Activated naive CD8-positive, alpha-beta T cell (primary cell): ENCODE results near the gene TLR2.

Source experiments
- H3K27ac Mint-ChIP-seq: one replicate; pipeline ENCODE4 v1.8.0; 2021; ENCODE audit warnings: mixed read lengths
- H3K27me3 Mint-ChIP-seq: one replicate; pipeline ENCODE4 v1.8.0; 2021; ENCODE audit warnings: mixed read lengths
- H3K36me3 Mint-ChIP-seq: one replicate; pipeline ENCODE4 v1.8.0; 2021; ENCODE audit warnings: mixed read lengths
- H3K4me1 Mint-ChIP-seq: one replicate; pipeline ENCODE4 v1.8.0; 2021; ENCODE audit warnings: low read depth, mixed read lengths
- H3K4me3 Mint-ChIP-seq: one replicate; pipeline ENCODE4 v1.8.0; 2021; ENCODE audit warnings: mild to moderate bottlenecking, mixed read lengths
- H3K9me3 Mint-ChIP-seq: one replicate; pipeline ENCODE4 v1.8.0; 2021; ENCODE audit warnings: low read depth, mixed read lengths

Gene TLR2

GRCh38 chr4:153735906-153736461 is 51.9 kb downstream of the TLR2 start:
- Mint-ChIP-seq H3K27me3 (peaks cover 2% of the 10 kb centered on the region), H3K36me3 (peaks cover 5% of the 10 kb centered on the region), H3K9me3 (no peaks in the 10 kb centered on the region), H3K4me1 (no peaks in the 10 kb centered on the region), H3K4me3 (no peak overlapping the region), H3K27ac (no peak overlapping the region)

- Mint-ChIP-seq H3K36me3 (peaks cover 5% of the 10 kb centered on the region), H3K27me3 (peaks cover 2% of the 10 kb centered on the region), H3K4me1 (no peaks in the 10 kb centered on the region), H3K9me3 (no peaks in the 10 kb centered on the region), H3K4me3 (no peak overlapping the region), H3K27ac (no peak overlapping the region)
These were observed 57.5 kb downstream of the TLR2 start for GRCh38 chr4:153741541-153741940.

GRCh38 chr4:153745651-153746050 is 61.6 kb downstream of the TLR2 start:
- Mint-ChIP-seq H3K9me3 (no peaks in the 10 kb centered on the region), H3K36me3 (no peaks in the 10 kb centered on the region), H3K4me3 (no peak overlapping the region), H3K27me3 (peaks cover under 1% of the 10 kb centered on the region), H3K27ac (no peak overlapping the region), H3K4me1 (no peaks in the 10 kb centered on the region)

- no peaks in the 10 kb centered on the region for H3K27me3 Mint-ChIP-seq
- H3K36me3 Mint-ChIP-seq = no peaks in the 10 kb centered on the region
- no peaks in the 10 kb centered on the region for H3K9me3 Mint-ChIP-seq
- H3K4me1 Mint-ChIP-seq = no peaks in the 10 kb centered on the region
- H3K4me3 Mint-ChIP-seq = no peak overlapping the region
- H3K27ac Mint-ChIP-seq = no peak overlapping the region
These were observed 63.4 kb downstream of the TLR2 start for GRCh38 chr4:153747406-153747955.

- H3K27me3 Mint-ChIP-seq = no peaks in the 10 kb centered on the region
- H3K9me3 Mint-ChIP-seq = no peaks in the 10 kb centered on the region
- H3K4me3 Mint-ChIP-seq = no peak overlapping the region
- no peaks in the 10 kb centered on the region for H3K4me1 Mint-ChIP-seq
- no peaks in the 10 kb centered on the region for H3K36me3 Mint-ChIP-seq
- no peak overlapping the region for H3K27ac Mint-ChIP-seq
These were observed 64.3 kb downstream of the TLR2 start for GRCh38 chr4:153748378-153748777.

- H3K27ac Mint-ChIP-seq = no peak overlapping the region
- no peaks in the 10 kb centered on the region for H3K9me3 Mint-ChIP-seq
- no peaks in the 10 kb centered on the region for H3K36me3 Mint-ChIP-seq
- H3K4me3 Mint-ChIP-seq = no peak overlapping the region
- peaks cover 9% of the 10 kb centered on the region for H3K4me1 Mint-ChIP-seq
- no peaks in the 10 kb centered on the region for H3K27me3 Mint-ChIP-seq
These were observed 66.2 kb downstream of the TLR2 start for GRCh38 chr4:153750197-153750817.

GRCh38 chr4:153755186-153755585 is 71.1 kb downstream of the TLR2 start:
- peaks cover 5% of the 10 kb centered on the region for H3K36me3 Mint-ChIP-seq
- peak overlapping the region; percentile 84 for H3K27ac Mint-ChIP-seq
- no peaks in the 10 kb centered on the region for H3K27me3 Mint-ChIP-seq
- no peaks in the 10 kb centered on the region for H3K9me3 Mint-ChIP-seq
- peak overlapping the region; percentile 4 for H3K4me3 Mint-ChIP-seq
- peaks cover 36% of the 10 kb centered on the region for H3K4me1 Mint-ChIP-seq
